DMS114 treated with DMSO at 0.1 percent for 48 hours (cell line): ENCODE results near the gene CPS1.

ENCODE experiments used
- DNase-seq: peaks from one replicate; lab custom pipeline; 2025; ENCODE audit not compliant: unreplicated experiment; lab: John Stamatoyannopoulos, UW

CPS1 gene

DNA sequence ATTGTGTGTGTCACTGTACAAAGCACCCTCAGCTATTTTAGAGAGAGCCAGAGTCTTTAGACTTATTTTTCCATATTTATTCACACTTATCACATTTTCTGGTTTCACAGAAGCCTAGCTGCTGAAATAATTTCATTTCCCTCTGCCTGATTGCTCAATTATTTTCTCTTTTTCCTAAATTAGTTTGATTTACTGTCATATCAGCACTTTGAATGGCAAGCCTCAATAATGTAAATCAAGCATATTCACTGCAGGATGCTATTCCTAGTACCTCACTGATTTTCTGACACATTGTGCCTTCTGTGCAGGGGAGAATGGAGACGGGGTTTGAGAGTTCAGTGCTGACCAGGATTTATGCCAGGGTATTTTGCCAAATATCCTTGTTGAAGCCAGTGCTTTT lies 48.3 kb downstream of the CPS1 start:
- DNase-seq, result no peak

DNA sequence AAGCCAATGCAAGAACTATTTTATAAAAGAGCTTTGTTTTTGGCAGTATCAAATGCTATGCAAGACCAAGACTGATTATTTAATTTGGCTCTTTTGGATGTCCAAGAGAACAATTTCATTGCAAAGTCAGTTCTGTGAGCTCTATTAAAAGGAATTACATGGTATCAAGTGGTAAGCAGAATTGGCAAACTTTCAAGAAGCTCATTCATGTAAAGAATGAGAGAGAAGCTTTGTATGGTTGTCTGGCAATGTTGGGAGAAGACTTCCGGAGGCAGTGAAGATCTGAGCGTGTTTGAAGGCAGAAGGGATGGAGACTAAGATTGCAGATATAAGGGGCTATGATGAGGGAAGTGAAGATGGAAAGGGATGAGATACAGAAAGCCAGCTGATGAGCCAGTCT lies 49.6 kb downstream of the CPS1 start:
- DNase-seq, result no peak

DNA sequence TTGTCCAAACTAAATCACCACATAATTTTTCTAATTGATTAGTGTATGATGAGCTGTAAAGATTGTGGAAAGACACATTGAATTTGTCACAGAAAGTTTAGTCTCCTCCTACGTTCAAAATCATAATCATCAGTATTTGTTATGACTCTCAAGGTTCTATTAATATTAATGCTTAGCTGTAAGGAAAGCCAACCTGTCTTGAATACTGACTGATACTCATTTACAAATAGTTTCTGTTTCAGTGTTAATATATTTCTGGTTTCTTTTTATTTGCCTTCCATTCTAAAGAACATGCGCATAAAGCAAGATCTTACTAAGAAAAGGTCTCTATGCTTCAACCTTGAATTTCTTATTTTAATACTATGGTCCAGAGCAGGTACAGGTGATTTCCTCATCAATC lies 55.1 kb downstream of the CPS1 start:
- no peak for DNase-seq

DNA sequence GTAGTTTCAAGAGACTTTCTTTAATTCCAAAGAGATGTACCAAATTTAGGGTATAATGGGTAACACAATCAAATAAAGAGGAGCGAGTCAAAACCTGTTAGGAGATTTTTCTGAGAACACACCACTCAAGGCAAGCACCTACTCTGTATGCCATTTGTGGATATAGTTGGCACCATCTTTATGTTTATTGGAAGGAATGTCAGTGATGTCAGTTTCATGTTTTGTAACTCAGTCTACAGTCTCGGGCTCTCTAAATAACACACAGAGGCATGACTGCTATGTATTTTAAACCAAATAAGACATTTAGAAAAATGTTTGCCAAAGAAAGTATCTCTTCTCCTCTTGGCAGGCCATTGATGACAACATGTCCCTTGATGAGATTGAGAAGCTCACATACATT lies 59.7 kb downstream of the CPS1 start:
- DNase-seq, result no peak

DNA sequence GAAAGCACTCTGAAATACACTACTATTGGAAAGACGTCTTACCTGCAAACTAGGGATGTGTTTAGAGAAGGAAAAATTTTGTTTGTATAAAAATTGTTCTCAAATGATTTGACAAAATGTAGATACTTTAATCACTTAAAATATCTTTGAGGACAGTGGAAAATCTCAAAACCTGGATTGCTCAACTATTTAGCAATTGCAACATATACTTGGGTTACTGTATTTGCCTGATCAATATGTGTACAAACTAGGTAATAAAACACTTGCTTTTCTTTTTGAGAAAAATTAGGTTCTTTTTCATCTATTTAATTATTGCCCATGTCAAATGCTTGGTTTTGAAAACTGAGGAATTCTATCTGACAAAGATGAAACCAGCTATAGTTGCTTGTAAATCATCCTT lies 60.9 kb downstream of the CPS1 start:
- DNase-seq, result no peak

DNA sequence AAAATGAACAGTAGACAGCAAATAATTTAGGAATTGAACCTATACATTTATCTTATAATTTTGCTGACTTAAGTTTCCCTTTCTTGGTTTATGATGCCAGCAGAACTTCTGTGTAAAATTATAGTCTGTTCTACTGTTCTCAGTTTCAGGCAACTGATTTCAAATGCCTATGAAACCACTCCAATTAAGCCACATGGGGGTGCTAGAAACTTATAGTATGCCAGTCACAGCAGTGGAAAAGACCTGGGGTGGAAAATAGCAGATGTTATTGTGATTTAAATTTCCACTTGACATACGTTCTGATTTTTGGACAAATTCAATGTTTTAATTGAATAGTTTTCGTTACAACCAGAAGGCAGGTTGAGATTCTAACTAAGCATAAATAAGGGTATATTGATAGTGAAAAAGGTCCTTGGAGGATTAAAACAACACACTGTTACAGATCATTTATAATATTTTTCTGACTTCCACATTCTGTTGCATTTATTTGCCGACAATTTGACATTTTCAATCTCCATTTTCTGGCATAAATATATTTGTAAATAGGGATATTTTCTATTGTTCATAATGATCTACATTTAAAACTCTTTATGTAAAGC lies 61.4 kb downstream of the CPS1 start:
- peak; percentile 29 for DNase-seq

DNA sequence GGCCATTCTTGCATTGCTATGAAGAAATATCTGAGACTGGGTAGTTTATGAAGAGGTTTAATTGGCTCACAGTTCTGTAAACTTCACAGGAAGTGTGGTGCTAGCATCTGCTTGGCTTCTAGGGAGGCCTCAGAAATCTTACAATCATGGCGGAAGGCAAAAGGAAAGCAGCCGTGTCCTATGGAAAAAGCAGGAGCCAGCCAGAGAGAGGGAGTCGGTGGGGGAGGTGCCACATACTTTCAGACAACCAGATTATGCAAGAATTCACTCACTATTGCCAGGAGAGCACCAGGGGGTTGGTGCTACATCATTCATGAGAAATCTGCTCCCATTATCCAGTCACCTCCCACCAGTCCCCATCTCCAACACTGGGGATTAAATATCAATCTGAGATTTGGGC lies 64.1 kb downstream of the CPS1 start:
- no peak for DNase-seq

DNA sequence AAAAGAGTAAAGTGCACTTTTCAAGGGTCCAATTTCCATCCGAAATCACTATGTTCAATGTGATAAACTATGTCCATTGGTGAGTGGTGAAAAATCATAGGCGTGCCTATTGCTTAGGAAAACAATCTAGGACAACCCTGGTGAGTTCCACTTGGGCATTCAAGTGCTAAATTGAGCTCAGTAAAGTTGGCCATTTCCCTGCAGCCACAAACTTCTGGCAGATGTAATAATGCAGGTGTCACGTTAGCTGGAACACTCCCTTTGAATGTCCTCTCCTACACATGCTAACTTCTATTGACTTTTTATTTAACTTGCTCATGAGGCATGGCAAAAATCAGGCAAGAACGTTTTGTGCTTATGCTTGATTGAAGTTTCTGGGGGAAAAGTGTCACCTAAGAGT lies 67.1 kb downstream of the CPS1 start:
- DNase-seq, result no peak

DNA sequence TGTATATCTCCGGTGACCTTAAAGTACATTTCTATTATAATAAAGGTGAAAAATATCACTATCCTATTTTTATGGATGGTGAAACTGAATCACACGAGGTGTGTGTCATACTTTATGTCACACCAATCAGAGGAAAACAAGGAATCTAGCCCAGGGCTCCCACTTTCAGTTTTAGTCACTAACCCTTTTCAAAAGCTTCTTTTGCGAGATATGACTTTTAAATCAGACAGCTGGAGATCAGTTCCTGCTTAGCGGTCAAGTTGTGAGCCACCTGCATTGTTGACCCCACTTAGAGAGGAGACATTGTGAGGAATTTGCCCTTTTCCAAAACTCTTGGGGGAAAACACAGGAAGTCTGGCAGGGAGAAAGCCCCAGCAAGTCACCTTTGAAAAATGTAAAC lies 70.5 kb downstream of the CPS1 start:
- no peak for DNase-seq

DNA sequence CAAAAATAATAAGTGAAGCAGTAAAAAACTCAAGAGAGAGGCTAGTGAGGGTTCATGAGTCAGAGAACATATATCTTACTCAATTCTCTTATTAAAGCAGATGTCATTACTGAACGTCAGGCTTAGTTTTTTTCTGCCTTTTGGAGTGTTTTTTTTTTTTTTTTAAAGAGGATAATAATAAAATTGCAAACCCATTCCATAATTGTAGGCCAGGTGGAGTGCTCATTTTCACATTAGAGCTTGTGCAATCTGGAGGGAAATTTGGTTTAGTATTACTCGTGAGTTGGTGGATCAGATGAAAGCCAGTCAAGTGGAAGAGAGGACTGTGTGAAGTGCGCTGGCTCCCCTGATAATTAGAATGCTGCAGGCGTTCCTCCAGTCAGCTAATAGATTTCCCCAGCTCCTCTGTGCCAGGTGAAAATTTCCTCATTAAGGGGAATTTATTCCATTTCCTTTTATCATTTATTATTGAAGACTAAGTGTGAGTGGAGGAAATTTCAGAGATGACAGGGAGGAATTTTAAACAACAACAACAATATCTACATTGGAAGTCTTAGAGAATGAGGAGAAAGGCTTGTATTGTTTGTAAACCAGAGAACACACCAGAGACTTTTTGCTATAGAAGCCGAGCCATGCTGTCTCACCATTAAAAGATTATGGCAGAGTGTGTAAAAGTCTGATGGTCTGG lies 74.6 kb downstream of the CPS1 start:
- no peak for DNase-seq

DNA sequence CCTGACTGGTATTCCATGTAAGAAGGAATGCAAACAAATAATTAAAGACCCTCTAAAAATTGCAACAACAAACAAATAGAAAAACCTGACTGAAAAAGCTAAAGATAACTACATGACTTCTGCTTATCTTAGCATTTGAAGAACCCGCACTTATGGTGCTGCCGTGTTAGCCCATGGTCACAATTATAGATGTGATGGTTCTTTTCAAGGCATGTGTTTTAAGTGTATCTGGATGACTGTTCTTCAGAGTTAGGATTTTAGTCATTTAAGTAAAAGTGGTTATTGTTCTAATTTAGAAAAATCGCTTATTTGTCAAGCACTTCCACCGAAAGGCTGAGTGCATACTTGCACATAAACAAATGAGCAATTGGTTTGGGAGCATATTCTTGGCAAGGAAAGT lies 77.3 kb downstream of the CPS1 start:
- no peak for DNase-seq

DNA sequence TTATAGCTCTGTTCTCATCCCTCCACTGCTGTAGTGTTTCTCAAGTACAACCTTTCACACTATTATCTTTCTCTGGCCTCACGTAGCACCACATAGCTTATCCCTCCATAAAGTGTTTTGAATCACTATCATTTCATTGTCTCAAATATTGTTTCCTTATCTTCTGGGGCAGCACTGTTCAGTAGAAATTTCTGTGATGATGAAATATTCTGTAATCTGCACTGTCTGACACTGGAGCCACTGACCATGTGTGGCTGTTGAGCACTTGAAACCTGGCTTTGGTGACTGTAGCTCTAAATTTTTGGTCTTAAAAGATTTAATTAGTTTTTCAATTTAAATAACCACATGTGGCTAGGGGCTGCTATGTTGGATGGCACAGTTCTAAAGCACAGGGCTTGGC lies 78.9 kb downstream of the CPS1 start:
- no peak for DNase-seq

DNA sequence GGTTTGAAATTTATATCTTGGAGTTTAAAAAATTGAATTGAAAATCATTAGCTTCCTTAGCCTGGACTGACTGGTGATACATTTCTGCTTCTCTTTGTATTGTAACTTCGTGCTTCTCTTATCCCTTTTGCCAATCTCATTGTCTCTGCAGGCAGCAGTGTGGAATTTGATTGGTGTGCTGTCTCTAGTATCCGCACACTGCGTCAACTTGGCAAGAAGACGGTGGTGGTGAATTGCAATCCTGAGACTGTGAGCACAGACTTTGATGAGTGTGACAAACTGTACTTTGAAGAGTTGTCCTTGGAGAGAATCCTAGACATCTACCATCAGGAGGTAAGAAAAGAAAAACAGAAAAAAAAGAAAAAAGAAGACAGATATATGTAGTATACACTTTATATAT lies 85.9 kb downstream of the CPS1 start:
- no peak for DNase-seq

DNA sequence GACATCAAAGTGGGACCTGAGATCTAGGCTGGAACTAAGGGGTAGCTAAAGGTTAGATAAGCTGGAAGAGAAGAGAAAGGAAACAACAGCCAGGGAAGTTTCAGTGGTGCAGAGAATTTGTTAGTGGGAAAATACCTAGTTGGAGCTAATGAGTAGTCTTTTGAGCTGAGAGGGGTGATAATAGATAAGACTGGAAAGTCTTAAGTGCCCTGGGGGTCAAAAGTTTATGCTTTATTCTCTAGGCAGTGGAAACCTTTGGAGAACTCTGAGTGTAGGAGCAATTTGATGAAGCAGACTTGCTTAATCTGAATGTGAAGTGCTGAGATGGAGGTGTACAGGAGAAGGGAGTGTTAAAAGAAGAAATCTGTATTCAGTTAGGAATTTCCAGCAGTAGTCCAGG lies 90.8 kb downstream of the CPS1 start:
- DNase-seq, result no peak

DNA sequence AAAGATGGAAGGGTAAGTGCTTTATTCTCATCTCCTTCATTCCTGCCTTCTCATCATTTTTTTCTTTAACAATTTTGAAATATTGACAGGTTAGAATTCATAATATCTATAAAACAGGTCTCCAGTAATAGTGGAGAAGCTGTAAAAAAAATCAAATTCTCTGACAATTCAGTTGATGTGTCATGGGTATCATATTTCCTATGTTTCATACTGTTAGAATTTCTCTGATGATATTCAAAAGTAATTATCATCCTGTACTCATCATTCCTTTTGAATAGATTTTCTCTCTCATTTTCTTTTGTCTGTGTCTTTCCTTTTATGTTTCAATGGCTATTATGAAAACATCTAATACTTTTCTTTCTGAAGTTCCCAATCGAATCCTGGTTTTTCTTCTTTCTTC lies 97.7 kb downstream of the CPS1 start:
- DNase-seq, result no peak

DNA sequence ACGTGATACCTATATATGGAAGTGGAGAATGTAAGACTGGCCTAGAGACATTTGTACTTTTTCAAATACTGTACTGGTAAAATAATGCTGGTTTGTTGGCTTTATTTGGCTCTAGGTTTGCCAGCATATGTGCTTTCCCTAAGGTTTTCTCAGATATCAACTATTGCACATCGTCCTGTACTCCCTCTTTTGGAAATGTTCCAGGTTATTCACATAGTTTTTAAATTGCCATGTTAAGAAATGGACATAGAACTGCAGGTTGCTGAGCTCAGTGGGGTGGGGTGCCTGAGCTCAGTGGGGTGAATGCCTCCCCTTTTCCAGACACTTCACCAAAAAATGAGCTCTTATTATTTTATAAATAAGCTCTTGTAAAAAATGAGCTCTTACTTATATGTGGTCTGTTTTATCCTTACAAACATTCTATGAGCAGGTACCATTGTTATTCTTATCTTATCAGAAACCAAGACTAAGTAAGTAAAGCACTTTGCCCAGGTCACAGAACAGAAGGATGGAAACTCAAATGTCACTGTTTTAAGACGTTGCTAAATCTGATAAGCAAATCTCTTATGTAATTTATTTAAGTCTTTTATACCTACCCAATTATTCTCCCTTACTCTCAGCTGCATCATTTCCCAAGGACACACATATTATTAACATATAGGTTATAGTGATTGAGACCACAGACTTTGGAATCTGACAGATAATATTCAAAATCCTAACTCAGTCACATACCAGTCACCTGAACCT lies 99.0 kb downstream of the CPS1 start:
- DNase-seq, result no peak

DNA sequence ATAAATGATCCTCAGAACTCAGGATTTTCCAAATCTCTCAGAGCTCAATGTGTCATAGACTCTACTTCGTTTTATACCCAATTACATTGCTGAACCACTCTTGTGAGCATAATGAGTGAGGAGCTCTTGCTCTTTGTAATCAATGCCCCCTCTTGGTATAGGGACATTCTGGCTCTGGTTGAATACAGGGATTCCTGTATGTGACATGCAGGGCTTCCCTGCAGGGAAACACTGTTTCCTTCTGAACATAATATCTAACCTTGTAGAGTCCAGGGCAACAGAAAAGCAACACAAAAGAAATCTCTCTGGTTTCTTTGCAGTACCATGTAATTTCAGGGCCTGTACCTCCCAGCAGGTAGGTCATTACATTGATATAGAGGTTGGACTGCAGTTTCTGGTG lies 101.5 kb downstream of the CPS1 start:
- DNase-seq, result no peak

DNA sequence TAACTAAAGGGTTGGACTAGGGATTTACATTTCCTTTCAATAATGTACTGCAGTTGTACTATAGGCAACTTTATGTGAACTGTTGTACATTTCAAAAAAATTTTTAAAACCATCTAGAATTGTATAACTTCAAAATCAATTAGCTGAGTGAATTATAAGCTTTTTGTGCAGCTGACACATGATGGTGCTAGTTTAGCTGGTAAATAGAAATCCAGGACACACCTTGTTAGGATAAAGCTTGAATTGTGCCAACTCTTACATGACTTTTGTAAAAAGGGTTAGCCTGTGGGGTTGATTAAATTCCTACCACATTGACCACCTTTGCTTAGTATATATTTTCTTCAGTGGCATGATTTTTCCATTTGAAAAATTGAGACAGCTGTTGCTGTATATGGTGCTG lies 104.4 kb downstream of the CPS1 start:
- no peak for DNase-seq

DNA sequence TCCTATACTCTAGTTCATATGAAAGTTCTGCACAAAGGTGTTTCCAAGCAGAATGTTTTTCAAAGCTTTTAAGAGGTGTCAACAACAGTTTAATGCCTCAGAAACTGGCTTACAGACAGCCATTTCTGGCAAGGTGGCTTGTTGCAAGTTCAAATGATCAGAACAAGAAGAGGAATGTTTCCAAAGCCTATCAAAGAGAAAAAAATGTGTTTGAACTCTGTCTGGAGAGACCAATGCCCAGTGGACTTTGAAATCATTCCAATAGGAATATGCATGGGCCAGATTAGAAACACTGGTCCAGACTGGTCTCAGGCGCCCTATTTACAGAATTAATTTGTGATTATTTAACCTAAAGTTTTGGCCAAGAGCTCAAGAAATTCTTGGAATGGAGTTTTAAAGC lies 106.2 kb downstream of the CPS1 start:
- no peak for DNase-seq

DNA sequence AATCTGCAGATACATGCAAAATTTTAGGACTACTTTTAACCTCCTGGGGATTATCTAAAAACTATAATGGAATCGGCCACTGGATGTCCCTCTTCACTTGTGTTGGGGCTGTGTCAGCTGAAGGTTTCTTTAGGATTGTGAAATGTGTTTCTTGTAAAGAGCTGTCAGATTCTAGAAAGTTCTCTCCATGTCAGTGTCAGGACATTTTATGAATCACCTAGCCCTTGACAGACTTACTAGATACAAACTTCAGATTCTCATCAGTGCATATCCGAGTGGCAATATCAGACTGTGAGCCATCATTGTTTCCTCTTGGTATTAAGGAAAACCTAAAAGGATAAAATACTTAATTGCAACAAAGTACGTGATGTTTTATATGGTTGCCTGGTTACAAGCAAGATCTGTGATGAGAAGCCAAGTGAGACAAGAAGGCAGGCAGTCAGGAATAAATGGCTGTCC lies 107.3 kb downstream of the CPS1 start:
- DNase-seq, result no peak

DNA sequence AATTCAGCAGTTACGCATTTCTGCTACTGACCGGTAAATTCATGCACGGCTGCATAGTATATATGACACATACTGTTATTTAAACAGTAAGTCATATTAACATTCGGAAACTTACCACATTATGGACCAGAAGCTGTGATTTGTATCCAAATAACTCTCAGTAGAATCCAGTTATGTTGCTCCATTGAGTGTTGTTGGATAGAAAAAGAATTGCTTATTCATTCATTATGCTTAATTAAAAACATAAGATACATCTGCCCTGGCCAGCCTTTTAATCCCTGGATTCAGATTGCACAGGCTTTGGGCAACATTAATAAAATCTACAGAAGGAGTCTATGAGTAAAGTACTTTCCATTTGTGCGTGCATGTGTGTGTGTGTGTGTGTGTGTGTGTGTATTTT lies 111.3 kb downstream of the CPS1 start:
- DNase-seq, result no peak

DNA sequence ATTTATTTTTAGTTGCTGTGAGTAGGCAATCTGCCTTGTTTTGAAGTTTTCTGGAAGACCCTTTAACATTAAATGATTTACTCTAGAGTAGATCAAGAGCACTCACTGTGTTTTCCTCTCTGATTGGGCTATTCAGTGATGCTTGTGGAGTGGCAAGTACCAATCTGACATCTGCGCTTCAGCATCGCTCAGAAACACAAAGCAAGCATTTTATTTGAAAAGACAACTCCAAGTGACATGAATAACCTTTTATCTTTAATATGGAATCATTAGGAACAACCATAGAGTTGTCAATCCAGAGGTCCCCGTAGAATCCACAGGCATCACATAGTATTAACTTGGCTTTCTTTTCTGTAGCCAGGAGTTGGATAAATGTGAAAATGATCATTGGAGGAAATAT lies 114.7 kb downstream of the CPS1 start:
- no peak for DNase-seq

DNA sequence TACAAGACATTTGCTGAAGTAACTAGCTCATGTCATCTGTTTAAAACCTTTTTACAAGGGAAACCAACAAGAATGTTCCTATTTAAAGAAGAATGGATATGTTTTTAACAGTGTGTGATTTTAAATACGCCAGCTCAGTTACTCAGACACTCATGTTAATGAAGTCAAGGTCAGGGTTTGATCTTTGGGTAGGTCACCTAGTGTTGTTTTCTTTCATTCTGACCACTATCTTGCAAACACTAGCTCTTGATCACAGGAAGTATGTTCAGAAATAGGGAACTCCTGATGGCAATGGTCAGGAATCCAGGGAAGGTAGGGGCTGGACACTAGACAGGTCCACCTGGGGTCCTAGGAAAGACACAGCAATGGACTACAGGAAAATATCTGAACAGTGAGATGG lies 116.7 kb downstream of the CPS1 start:
- DNase-seq, result no peak
